ENCODE data around the gene EPB41. TPM values are rescaled to one million over a fixed set of nuclear protein-coding genes. Genes with fewer than 3 reads are reported as not detected.

EPB41 gene
- total and polyA plus RNA-seq, 4 donors, result 10.7 to 189 (median 38.1) TPM

DNA sequence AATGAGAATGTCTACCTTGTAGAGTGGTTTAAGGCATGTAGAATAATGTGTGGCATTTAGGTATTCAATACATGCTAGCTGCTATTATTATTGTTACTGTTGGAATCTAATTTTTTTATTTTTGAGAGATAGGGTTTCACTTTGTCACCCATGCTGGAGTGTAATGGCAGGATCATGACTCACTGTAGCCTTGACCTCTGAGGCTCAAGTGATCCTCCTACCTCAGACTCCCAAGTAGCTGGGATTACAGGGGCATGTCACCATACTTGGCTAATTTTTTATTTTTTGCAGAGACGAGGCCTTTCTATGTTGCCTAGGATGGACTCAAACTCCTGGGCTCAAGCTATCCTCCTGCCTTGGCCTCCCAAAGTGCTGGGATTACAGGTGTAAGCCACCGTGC lies 61.9 kb downstream of the EPB41 start (continued):
- TF ChIP-seq, protein P1, sequence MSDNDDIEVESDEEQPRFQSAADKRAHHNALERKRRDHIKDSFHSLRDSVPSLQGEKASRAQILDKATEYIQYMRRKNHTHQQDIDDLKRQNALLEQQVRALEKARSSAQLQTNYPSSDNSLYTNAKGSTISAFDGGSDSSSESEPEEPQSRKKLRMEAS (IDR thresholded peaks at IDR 0.05), result no peak
- no peak for TF ChIP-seq NR2F2 (IDR thresholded peaks at IDR 0.05)
- TF ChIP-seq RXRA (IDR thresholded peaks at IDR 0.05), result no peak
- no peak for TF ChIP-seq HNF4A (conservative IDR thresholded peaks at IDR 0.05)
- TF ChIP-seq FOXA1 (IDR thresholded peaks at IDR 0.05), result no peak

- no peak for TF ChIP-seq GABPA (IDR thresholded peaks at IDR 0.05 in 1 of 2, conservative IDR thresholded peaks at IDR 0.05 in 1 of 2)
- TF ChIP-seq HNF4G (IDR thresholded peaks at IDR 0.05), result no peak
- TF ChIP-seq YY1 (IDR thresholded peaks at IDR 0.05), result no peak
- no peak for TF ChIP-seq RAD21 (IDR thresholded peaks at IDR 0.05)
- TF ChIP-seq HNF4A (conservative IDR thresholded peaks at IDR 0.05), result no peak
- no peak for TF ChIP-seq FOXA2 (IDR thresholded peaks at IDR 0.05)
- TF ChIP-seq RXRA (IDR thresholded peaks at IDR 0.05), result no peak
- no peak for TF ChIP-seq SP1 (IDR thresholded peaks at IDR 0.05)
- TF ChIP-seq NR2F2 (IDR thresholded peaks at IDR 0.05), result no peak
- TF ChIP-seq TAF1 (conservative IDR thresholded peaks at IDR 0.05), result no peak
- TF ChIP-seq FOXA1 (IDR thresholded peaks at IDR 0.05), result no peak
- TF ChIP-seq, protein P1 (IDR thresholded peaks at IDR 0.05), result no peak
- no peak for TF ChIP-seq REST (IDR thresholded peaks at IDR 0.05)
- no peak for TF ChIP-seq ZBTB33 (IDR thresholded peaks at IDR 0.05)
- no peaks in the 10 kb centered on the region for H3K36me3 ChIP-seq (ENCODE audit: control insufficient read depth in 4 of 4, insufficient read depth in 3 of 4, low read depth in 1 of 4, low read length in 3 of 4)
- H3K9me3 ChIP-seq (ENCODE audit: control insufficient read depth in 4 of 4, low read length in 3 of 4), result no peaks in the 10 kb centered on the region
- H3K4me3 ChIP-seq (ENCODE audit: low read depth in 1 of 3, low read length in 3 of 3), result no peak overlapping the region
- peaks cover 0 to 17% (median 5%) of the 10 kb centered on the region in 4 donors for H3K4me1 ChIP-seq (ENCODE audit: control insufficient read depth in 4 of 4, insufficient read depth in 4 of 4, low read length in 3 of 4)
- no peaks in the 10 kb centered on the region for H3K27me3 ChIP-seq (ENCODE audit: control insufficient read depth in 4 of 4, insufficient read depth in 4 of 4, low read length in 3 of 4)
- H3K27ac ChIP-seq (ENCODE audit: low read depth in 1 of 2, low read length in 2 of 2), result no peak overlapping the region
- H3K9ac ChIP-seq (ENCODE audit: low read depth in 1 of 2, low read length in 2 of 2), result no peak overlapping the region
- WGBS, result 86% methylated on average over 3 of the region's 3 CpGs
- DNase-seq (ENCODE audit: low spot score), result no peak
These were observed 66.8 kb downstream of the EPB41 start for GRCh38 chr1:28981210-28981609.

GRCh38 chr1:28982198-28982597 lies 67.8 kb downstream of the EPB41 start:
- H3K9ac ChIP-seq (ENCODE audit: low read depth in 1 of 2, low read length in 2 of 2), result no peak overlapping the region
- no peaks in the 10 kb centered on the region for H3K27me3 ChIP-seq (ENCODE audit: control insufficient read depth in 4 of 4, insufficient read depth in 4 of 4, low read length in 3 of 4)
- 72% methylated on average over 6 of the region's 6 CpGs for WGBS
- no peak for DNase-seq (ENCODE audit: low spot score)
- peaks cover 0 to 17% (median 5%) of the 10 kb centered on the region in 4 donors for H3K4me1 ChIP-seq (ENCODE audit: control insufficient read depth in 4 of 4, insufficient read depth in 4 of 4, low read length in 3 of 4)
- H3K27ac ChIP-seq (ENCODE audit: low read depth in 1 of 2, low read length in 2 of 2), result peak overlapping the region in 1 of 2 donors; percentile 23
- no peaks in the 10 kb centered on the region for H3K9me3 ChIP-seq (ENCODE audit: control insufficient read depth in 4 of 4, low read length in 3 of 4)
- H3K36me3 ChIP-seq (ENCODE audit: control insufficient read depth in 4 of 4, insufficient read depth in 3 of 4, low read depth in 1 of 4, low read length in 3 of 4), result no peaks in the 10 kb centered on the region
- no peak overlapping the region for H3K4me3 ChIP-seq (ENCODE audit: low read depth in 1 of 3, low read length in 3 of 3)
- TF ChIP-seq YY1 (IDR thresholded peaks at IDR 0.05) (no peak), TAF1 (conservative IDR thresholded peaks at IDR 0.05) (no peak), ZBTB33 (IDR thresholded peaks at IDR 0.05) (no peak), NR2F2 (IDR thresholded peaks at IDR 0.05) (peak; percentile 27), HNF4A (conservative IDR thresholded peaks at IDR 0.05) (peak; percentile 16 to 26), JUND (IDR thresholded peaks at IDR 0.05) (no peak), FOXA1 (IDR thresholded peaks at IDR 0.05) (no peak), SP1 (IDR thresholded peaks at IDR 0.05) (no peak), EGR1 (IDR thresholded peaks at IDR 0.05; ENCODE audit: low read depth in 2 of 2) (no peak), RAD21 (IDR thresholded peaks at IDR 0.05) (no peak), CTCF (IDR thresholded peaks at IDR 0.05; ENCODE audit: low read depth, low read length, missing input control) (no peak), GABPA (IDR thresholded peaks at IDR 0.05 in 1 of 2, conservative IDR thresholded peaks at IDR 0.05 in 1 of 2) (no peak), RXRA (IDR thresholded peaks at IDR 0.05) (peak in 1 of 2 donors; percentile 26), FOXA2 (IDR thresholded peaks at IDR 0.05) (no peak)
- TF ChIP-seq, protein P2, sequence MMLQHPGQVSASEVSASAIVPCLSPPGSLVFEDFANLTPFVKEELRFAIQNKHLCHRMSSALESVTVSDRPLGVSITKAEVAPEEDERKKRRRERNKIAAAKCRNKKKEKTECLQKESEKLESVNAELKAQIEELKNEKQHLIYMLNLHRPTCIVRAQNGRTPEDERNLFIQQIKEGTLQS (IDR thresholded peaks at IDR 0.05), result no peak
- TF ChIP-seq, protein P1 (IDR thresholded peaks at IDR 0.05), result no peak

All from liver (tissue), 9 donors.